Fibroblast of lung (primary cell): Measurements from ENCODE around the gene COL5A2.

Experiments
- CTCF ChIP-seq, 2 donors: IDR thresholded peaks in 1 of 2; conservative IDR thresholded peaks in 1 of 2; 1 replicate in 1 of 2; 2 replicates in 1 of 2; pipeline ENCODE4 v1.5.1; 2011 to 2012; ENCODE audit warnings: low read length in 2 of 2, control low read depth in 1 of 2, inconsistent platforms in 1 of 2, low read depth in 1 of 2, mild to moderate bottlenecking in 1 of 2
- EZH2 ChIP-seq: IDR thresholded peaks from 2 replicates; pipeline ENCODE4 v1.5.1; 2012; ENCODE audit warnings: low read length, control low read depth, mild to moderate bottlenecking; ENCODE audit errors: missing control alignments

GRCh38 chr2:188986839-188987238, 192.7 kb downstream of the COL5A2 start:
- no peak for TF ChIP-seq CTCF (conservative IDR thresholded peaks at IDR 0.05 in 1 of 2, IDR thresholded peaks at IDR 0.05 in 1 of 2; ENCODE audit: low read depth in 1 of 2, low read length in 2 of 2)
- no peak for TF ChIP-seq EZH2
